NT2/D1 (cell line): ENCODE results near the gene FHAD1.

ENCODE experiments used
- YY1 ChIP-seq: IDR thresholded peaks from 2 replicates; pipeline ENCODE4 v1.6.1; 2011; ENCODE audit not compliant: insufficient read length, insufficient read depth
- ZNF274 ChIP-seq: IDR thresholded peaks from 2 replicates; pipeline ENCODE4 v1.6.1; 2011; ENCODE audit warnings: mild to moderate bottlenecking, low read depth, low read length

GRCh38 chr1:15428815-15429435 lies 181.9 kb downstream of the FHAD1 start:
- no peak for TF ChIP-seq YY1
- TF ChIP-seq ZNF274, result no peak
